Tibial nerve (tissue), 4 donors: Measurements from ENCODE around the gene GLRA1. TPM values are rescaled to one million over a fixed set of nuclear protein-coding genes. Genes with fewer than 3 reads are reported as not detected.

Experiments used
- DNase-seq, 2 donors: peaks; one replicate each; pipeline ENCODE4 v3.0.0-alpha.2; 2019; ENCODE audit warnings: low spot score in 2 of 2
- H3K27ac ChIP-seq, 4 donors: fragments of 200-600 bp; sonication (generic) in 3 of 4; one replicate each; pipeline ENCODE4 v1.5.1; 2017 to 2019; ENCODE audit warnings: mild to moderate bottlenecking in 1 of 4
- H3K27me3 ChIP-seq, 2 donors: fragments of 200-600 bp; sonication (generic) in 1 of 2; one replicate each; pipeline versions ENCODE4 v1.5.1 to v1.6.0; 2017 to 2019
- H3K36me3 ChIP-seq, 3 donors: fragments of 200-600 bp; sonication (generic); one replicate each; pipeline ENCODE4 v1.5.1; 2018 to 2019
- H3K4me1 ChIP-seq, 4 donors: fragments of 200-600 bp; sonication (generic) in 3 of 4; one replicate each; pipeline ENCODE4 v1.5.1; 2017 to 2019
- H3K4me3 ChIP-seq, 4 donors: fragments of 200-600 bp; sonication (generic) in 3 of 4; one replicate each; pipeline ENCODE4 v1.5.1; 2017 to 2019; ENCODE audit warnings: mild to moderate bottlenecking in 1 of 4, moderate library complexity in 1 of 4
- H3K9me3 ChIP-seq, 4 donors: fragments of 200-600 bp; sonication (generic) in 3 of 4; one replicate each; pipeline ENCODE4 v1.5.1; 2017 to 2019
- CTCF ChIP-seq, 5 experiments: fragments of 200-600 bp in 3 of 5; fragments of 450-650 bp in 2 of 5; sonication (generic) in 3 of 5; IDR thresholded peaks; one replicate each; pipeline ENCODE4 v1.5.1; 2016 to 2019; ENCODE audit warnings: antibody characterized with exemption in 5 of 5, mild to moderate bottlenecking in 3 of 5, moderate library complexity in 2 of 5
- EP300 ChIP-seq, 2 donors: sonication (generic); formaldehyde crosslinking; IDR thresholded peaks; one replicate each; pipeline ENCODE4 v1.6.1; 2017; ENCODE audit warnings: antibody characterized with exemption in 2 of 2, mild to moderate bottlenecking in 1 of 2
- POLR2A ChIP-seq, 2 donors: fragments of 450-650 bp; IDR thresholded peaks; one replicate each; pipeline ENCODE4 v1.6.1; 2017; ENCODE audit warnings: antibody characterized with exemption in 2 of 2, mild to moderate bottlenecking in 2 of 2, moderate library complexity in 2 of 2
- WGBS, 2 donors: methylation state at CpG; one replicate each; pipeline ENCODE4 v1.1.5; 2018; 5-methylcytosine and 5-hydroxymethylcytosine counted together
- small RNA-seq: library from RNA; depleted of rRNA; stranded (forward); fragments of <200 nt; gene quantifications from one replicate; pipeline ENCODE3, GENCODE V24; 2016
- total RNA-seq, 4 donors: library from RNA; depleted of rRNA; stranded (reverse); fragments of >200 nt; gene quantifications; one replicate each; pipeline ENCODE4 v1.1.0, GENCODE V29; 2016

GLRA1 gene
- total RNA-seq, 4 donors from 2014 or later, result not detected

DNA sequence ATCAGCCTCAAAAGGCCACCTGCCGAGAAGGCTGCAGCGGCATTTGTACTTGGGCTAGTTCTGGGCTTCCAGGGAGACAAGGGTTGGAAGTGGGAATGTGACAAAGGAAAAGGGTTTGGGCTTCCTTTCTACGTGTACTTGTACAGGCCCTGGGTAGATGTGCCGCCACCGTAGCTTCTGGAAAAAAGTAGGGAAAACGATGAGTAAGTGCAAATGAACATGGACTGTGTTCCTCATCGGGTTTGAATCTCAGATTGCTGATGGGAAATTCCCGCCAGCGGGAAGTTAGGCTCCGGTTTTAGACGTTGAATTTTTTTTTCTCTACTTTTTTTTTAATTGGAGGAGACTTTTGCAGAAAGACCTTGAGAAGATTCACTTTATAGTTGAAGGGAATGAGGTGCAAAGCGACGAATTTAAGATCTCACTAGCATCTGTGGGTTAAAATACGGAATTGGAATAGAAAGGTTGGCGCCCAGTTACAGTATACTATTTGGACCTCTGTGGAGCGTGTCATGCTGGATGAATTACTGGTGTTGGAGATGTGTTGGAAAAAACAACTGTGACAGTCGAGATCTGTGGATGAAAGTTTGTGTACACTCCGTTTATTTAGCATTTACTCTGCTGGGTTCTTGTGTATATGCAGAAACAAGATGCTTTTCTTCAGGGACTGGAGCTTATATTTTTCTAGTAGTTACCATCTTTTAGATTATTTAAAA, 151.6 kb downstream of the GLRA1 start:
- no peak for TF ChIP-seq EP300 (IDR thresholded peaks at IDR 0.05)
- no peak for TF ChIP-seq CTCF (IDR thresholded peaks at IDR 0.05)
- no peak for TF ChIP-seq POLR2A (IDR thresholded peaks at IDR 0.05)
- DNase-seq, result no peak
- H3K36me3 ChIP-seq, result no peaks in the 10 kb centered on the region
- H3K27me3 ChIP-seq, result no peaks in the 10 kb centered on the region
- peak overlapping the region; percentile 49 to 78 (median 74) for H3K4me3 ChIP-seq
- peak overlapping the region; percentile 73 to 97 (median 92) for H3K27ac ChIP-seq
- WGBS, 2 donors, result 0 to 1% methylated on average over 18 of the region's 18 CpGs
- no peaks in the 10 kb centered on the region for H3K9me3 ChIP-seq
- peaks cover 0 to 54% (median 44%) of the 10 kb centered on the region in 4 donors for H3K4me1 ChIP-seq

Small RNA genes within 50 kb of the gene (small RNA-seq; reads per million reads assigned to genes)
- not detected for gene RNA5SP198

Other genes starting within 250 kb of the GLRA1 start
- gene SPARC, start 237.9 kb downstream of the GLRA1 start, total RNA-seq, result 1,000 to 10,000 TPM in 3 of 4 donors, 100 to 1,000 TPM in 1; 918 to 2,129 (median 1,501) TPM
- gene ATOX1, start 166.2 kb downstream of the GLRA1 start, total RNA-seq, result 100 to 1,000 TPM in 1 of 4 donors, 10 to 100 TPM in 3; 43.7 to 108 (median 98.5) TPM
- 10 to 100 TPM; 78.2 to 86.7 (median 84.3) TPM for gene G3BP1, start 152.9 kb downstream of the GLRA1 start, total RNA-seq